Measurements from ENCODE around the gene NR3C1. TPM values are rescaled to one million over a fixed set of nuclear protein-coding genes. Genes with fewer than 3 reads are reported as not detected.

NR3C1 gene
- total and polyA plus RNA-seq, 8 donors = 59.2 to 98.0 (median 66.6) TPM

DNA sequence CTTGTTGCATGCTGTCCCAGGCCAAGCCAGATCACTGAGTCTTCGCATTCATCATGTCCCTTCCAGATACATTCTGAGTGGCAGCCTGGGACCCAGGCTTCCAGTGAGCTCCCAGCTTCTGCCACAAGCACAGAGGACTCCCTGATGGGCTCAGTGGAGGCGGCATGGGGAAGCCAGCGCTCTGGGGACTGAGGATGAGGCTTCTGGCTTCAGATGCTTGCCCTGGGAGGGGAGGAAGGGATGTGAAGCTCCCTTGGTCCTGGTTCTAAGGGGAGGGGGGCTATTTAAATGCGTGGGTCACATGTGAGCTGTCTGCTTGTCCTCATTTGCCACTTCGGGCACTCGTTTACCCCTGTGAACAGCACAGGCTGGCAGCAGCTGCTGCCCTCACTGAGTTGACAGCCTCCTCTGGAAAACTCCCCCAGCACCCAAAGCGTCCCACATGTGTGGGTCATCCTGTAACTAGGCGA is 174.0 kb downstream of the NR3C1 start:
- no peaks in the 10 kb centered on the region for H3K27me3 ChIP-seq
- no peak overlapping the region for H3K27ac ChIP-seq
- no peak overlapping the region for H3K4me3 ChIP-seq
- H3K4me1 ChIP-seq = peaks cover 0 to 7% of the 10 kb centered on the region in 2 donors
- TF ChIP-seq, protein P1, sequence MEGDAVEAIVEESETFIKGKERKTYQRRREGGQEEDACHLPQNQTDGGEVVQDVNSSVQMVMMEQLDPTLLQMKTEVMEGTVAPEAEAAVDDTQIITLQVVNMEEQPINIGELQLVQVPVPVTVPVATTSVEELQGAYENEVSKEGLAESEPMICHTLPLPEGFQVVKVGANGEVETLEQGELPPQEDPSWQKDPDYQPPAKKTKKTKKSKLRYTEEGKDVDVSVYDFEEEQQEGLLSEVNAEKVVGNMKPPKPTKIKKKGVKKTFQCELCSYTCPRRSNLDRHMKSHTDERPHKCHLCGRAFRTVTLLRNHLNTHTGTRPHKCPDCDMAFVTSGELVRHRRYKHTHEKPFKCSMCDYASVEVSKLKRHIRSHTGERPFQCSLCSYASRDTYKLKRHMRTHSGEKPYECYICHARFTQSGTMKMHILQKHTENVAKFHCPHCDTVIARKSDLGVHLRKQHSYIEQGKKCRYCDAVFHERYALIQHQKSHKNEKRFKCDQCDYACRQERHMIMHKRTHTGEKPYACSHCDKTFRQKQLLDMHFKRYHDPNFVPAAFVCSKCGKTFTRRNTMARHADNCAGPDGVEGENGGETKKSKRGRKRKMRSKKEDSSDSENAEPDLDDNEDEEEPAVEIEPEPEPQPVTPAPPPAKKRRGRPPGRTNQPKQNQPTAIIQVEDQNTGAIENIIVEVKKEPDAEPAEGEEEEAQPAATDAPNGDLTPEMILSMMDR (IDR thresholded peaks at IDR 0.05) = no peak
- ATAC-seq = no peak
- intact Hi-C loops (cut with DNase I) = no loop called here
- no peaks in the 10 kb centered on the region for H3K9me3 ChIP-seq
- peaks cover 0 to 4% of the 10 kb centered on the region in 2 donors for H3K36me3 ChIP-seq
- no peak for DNase-seq

DNA sequence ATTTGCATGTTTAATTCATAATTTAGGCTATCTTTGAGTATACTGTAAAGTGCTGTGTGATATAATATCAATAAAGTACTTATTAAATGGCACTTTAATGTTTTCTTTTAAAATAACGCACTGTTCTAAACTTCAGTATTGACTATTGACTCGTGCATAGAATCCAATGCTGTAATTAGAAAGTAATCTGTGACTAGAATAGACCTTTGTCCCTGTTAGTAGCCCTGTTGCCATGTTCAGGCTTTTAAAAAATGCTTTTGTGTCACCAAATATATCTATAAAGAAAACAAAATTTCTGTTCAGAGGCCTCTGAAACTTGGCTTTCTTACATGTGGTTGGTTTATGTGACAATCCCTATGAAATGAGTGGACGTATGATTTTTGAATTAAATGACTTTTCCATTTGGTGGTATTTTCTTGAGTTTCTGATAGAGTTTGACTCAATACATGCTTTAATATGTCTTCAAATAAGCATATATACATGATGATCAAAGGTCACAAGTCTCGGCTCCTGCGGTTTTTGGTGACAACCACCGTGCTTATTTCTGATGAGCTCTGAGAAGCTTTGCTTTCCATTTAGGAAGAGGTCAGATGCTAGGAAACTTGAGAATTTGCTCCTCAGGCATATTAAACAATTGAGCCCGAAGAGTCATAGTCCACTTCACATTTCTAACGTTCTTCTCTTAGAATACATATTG is 174.7 kb downstream of the NR3C1 start:
- ATAC-seq (no peak), DNase-seq (no peak)
- H3K4me3 ChIP-seq = no peak overlapping the region
- H3K4me1 ChIP-seq = peaks cover 0 to 7% of the 10 kb centered on the region in 2 donors
- H3K27ac ChIP-seq = no peak overlapping the region
- H3K9me3 ChIP-seq = no peaks in the 10 kb centered on the region
- peaks cover 0 to 11% of the 10 kb centered on the region in 2 donors for H3K36me3 ChIP-seq
- intact Hi-C loops (cut with DNase I) = no loop called here
- TF ChIP-seq, protein P1 (IDR thresholded peaks at IDR 0.05) = no peak
- no peaks in the 10 kb centered on the region for H3K27me3 ChIP-seq

All from left lung (tissue), 10 donors.